Measurements from ENCODE around the gene CMPK1.
"Not testable (repeated sequence)": the region's sequence is repeated elsewhere in the genome, so short reads cannot be mapped to it uniquely, and the experiment has no call there.

The CMPK1 gene, protein sequence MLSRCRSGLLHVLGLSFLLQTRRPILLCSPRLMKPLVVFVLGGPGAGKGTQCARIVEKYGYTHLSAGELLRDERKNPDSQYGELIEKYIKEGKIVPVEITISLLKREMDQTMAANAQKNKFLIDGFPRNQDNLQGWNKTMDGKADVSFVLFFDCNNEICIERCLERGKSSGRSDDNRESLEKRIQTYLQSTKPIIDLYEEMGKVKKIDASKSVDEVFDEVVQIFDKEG
- 158 to 402 (median 251) reads per million in 3 experiments for total RNA-seq

DNA sequence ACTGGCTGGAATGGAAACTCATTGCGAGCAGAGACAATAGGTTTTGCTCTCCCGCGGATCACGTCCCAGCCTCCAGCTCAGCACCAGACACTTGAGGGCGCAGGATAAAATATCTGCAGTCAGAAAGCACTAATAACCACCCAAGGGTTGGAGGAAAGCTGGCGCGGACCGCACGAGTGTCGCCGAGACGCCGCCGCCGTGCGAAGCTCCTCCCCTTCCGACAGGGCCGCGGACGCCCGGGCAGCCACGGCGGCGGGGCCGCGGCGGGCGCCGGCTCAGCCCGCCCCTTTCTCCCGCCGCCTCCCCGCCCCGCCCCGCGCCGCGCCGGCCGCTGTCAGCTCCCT, at the start of gene CMPK1:
Gene CMPK1, plus strand, starts transcription at position 213 of the 344 bp plus-strand sequence. CDS start 156 bp downstream, outside the sequence.
- peak; percentile 74 for DNase-seq

DNA sequence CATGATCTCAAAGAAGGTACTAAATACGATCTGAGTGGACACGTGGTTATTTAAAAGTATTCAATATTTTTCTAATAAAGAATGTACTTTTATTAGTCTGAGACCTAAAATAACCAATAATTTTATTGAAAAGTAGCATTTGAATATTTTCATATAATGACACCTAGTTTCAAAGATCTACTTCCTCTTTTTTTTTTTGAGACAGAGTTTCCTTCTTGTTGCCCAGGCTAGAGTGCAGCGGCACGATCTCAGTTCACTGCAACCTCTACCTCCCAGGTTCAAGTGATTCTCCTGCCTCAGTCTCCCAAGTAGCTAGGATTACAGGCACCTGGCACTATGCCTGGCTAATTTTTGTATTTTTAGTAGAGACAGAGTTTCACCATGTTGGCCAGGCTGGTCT, 45.5 kb upstream of the CMPK1 start:
- DNase-seq: not testable (repeated sequence)

DNA sequence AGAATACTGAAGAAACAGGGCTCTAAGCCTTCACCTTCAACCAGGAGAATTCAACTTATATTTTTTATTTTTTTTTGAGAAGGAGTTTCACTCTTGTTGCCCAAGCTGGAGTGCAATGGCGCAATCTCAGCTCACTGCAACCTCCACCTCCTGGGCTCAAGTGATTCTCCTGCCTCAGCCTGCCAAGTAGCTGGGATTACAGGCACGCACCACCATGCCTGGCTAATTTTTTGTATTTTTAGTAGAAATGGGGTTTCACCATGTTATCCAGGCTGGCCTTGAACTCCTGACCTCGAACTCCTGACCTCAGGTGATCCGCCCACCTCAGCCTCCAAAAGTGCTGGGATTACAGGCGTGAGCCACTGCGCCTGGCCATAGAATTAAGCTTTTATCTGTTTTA, 38.7 kb upstream of the CMPK1 start:
- not testable (repeated sequence) for DNase-seq

DNA sequence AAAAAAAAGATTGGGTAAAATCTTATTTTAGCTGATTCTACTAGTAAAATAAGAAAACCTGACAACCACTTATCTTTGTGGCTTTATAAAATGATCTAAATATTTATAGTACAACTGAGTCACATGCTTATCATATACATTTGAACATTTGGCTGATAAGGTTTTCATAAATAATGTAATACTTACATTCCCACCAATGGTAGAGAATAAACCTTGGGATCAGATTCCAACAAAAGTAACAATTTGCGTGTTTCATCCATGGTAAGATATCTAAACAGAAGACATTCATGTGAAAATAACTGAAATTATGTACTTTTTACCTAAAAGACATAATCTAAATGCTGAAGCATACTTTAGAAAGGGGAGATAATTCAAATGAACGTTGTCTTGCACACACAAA, 38.0 kb upstream of the CMPK1 start:
- no peak for DNase-seq

DNA sequence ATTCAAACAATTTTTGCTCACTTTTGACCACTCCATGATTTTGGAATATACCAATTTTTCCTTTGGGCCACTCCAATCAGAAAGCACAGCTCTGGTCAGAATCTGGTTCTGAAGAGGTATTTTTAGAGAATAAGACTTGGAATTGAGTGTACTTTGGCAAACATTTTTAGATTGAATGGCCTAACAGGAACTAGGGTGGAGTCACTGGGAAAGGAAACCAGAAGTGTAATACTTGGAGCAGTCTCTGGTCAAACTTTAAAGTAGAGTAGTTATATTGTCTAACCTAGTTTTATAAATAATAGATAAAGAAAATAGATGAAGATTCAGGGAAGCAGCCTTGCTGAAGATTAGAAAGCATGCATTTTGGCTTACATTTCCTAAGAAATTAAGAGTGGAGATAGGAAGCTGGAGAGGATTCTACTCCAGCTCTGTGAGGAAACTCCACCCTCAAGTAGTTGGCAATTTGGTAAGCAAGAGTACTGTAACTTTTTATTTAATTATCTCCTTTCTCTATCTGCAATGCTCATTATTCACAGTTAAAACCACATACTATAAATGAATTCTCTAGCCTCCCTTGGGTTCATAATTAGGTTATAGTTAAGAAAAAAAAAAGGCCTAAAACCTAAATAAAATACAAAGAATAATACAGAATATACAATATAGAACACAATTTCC, 35.4 kb upstream of the CMPK1 start:
- DNase-seq: no peak

DNA sequence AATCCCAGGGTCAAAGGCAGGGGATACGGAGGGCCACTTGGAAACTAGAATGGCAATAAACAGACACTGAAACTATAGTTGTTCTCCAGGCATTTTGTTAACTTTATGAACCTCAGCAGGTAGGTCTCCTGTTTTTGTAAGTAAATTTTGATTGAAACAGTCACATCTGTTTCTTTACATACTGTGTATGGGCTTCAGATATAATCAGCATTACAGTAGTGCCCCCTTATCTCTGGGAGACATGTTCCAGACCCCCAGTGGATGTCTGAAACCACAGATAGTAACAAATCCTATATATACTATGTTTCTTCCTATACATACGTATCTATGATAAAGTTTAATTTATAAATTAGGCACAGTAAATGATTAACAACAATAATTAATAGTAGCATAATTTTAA, 31.1 kb upstream of the CMPK1 start:
- DNase-seq: no peak

DNA sequence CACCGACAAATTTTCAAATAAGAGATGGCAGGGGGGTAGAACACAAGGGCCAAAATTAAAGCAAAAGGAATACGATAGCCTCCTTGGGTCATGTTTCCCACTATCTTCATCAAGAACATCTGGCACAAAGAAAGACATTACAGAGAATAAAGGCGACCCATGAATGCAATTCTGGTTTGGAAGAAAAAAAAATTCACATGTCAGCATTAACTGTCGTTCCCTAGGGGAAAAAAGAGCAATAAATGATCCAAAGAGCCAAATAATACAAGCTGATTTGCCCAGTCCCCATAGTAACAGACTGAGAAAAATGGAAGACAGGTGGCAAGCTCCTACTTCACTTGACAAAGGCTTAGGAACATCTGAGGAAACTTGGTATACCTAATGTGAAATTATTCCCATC, 24.2 kb upstream of the CMPK1 start:
- DNase-seq: no peak

DNA sequence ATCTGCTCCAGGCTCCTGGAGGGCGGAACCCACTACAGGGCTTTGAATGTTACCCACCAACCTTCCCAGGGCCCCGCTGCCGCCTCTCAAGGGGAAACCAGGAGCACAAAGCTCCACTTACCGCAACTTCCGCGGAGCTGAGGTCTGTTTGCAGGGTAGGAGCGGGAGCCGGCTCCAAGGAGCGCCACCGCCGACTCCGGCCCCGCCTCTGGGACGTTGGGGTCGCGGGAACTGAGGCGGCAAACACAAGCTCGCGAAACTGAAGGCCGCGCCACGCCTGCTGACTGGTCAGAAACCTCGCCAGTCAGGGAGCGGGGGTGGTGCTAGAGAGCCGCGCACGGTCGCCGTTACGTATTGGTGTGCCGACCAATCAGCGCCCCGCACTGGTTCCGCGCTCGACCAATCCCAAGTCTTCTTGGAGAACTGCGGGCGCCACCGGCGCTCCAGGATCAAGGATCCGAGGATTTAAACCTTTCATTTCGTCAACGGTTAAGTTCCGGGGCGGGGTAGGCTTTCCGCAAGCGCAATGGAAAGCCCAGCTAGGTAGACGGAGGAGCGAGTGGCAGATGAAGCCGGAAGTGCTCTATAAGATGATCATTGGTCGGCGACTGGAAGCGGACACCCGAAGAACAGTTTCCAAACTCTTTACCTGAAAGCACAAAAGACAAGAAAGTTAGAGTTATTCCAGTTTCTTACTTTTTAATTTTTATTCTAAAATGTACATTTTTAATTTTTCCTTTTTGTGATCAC, 19.5 kb upstream of the CMPK1 start, which contains the start of gene STIL:
Gene STIL, minus strand, starts transcription at position 233 of the 750 bp plus-strand sequence. CDS start 3,828 bp downstream, outside the sequence.
- peak; percentile 97 for DNase-seq

DNA sequence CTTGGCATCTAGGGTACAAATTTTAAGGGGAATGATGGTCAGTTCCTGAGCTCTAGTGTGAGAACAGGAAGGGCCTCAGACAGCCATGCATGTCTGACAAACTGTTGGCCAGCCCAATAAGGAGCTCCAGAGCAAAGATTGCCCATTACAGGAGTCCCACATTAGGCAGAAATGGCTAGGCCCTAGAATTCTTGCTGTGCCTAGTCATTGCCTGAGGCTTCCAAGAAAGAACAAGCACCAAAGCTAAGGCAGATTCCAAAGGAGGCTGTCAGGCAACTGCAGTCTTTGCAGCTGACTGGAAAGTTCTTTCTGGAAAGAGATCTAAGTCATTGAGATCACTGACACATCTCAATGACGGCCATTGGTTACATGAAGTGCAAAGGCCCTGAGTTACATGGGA, 15.7 kb upstream of the CMPK1 start:
- no peak for DNase-seq

DNA sequence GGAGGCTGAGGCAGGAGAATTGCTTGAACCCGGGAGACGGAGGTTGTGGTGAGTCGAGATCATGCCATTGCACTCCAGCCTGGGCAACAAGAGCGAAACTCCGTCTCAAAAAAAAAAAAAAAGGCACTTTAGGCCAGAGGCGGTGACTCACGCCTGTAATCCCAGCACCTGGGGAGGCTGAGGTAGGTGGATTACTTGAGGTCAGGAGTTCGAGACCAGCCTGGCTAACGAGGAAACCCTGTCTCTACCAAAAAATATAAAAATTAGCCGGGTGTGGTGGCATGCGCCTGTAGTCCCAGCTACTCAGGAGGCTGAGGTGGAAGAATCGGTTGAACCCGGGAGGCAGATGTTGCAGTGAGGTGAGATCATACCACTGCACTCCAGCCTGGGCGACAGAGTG, 13.6 kb upstream of the CMPK1 start:
- DNase-seq: not testable (repeated sequence)

DNA sequence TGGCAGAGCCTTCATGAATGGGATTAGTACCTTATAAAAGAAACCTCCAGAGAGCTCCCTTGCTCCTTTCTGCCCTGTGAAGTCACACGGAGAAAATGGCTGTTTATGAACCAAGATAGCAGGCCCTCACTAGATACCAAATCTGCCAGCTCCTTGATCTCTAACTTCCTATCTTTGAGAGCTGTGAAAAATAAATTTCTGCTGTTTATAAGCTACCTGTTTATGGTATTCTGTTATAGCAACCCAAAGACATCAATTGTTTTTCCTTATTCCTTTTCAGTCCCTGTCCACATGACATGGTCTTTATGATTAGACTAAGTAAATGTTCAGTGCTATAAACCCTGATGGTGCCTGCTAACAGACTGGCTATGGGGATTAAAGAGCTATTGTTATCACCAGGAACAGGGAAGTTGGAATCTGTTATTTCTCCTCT, 10.0 kb upstream of the CMPK1 start:
- no peak for DNase-seq

DNA sequence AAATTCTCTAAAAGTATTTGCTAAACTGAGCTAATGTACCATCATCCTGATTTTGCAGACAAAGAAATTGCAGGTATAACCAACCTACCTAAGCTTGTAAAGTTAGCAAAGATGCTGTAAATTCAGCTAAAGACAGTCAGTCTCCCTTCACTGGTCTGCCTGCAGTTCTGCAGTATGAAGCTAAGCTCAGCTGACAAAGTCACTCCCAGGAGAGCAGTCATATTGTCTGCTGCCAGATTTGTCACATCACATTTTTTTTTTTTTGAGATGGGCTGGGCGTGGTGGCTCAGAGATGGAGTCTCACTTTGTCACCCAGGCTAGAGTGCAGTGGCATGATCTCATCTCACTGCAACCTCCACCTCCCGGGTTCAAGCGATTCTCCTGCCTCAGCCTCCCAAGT, 8.9 kb upstream of the CMPK1 start:
- no peak for DNase-seq

DNA sequence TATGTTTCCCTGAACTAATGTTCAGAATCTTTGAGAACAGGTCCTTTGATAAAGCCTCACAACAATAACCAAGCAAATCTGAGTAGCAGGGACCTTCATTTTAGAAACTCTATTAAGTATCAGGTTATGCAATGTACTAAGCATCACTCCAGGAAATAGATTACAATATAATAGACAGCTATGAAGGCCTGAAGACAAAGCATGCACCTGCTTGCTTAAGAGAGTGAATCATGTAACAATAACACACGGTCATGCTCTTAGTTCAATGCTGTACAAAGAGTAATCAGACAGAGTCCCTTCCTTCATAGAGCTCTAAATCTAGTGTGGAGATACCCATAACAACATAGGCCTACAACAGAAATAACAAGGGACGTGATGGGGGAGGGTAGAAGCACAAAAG, 8.1 kb upstream of the CMPK1 start:
- DNase-seq: no peak

DNA sequence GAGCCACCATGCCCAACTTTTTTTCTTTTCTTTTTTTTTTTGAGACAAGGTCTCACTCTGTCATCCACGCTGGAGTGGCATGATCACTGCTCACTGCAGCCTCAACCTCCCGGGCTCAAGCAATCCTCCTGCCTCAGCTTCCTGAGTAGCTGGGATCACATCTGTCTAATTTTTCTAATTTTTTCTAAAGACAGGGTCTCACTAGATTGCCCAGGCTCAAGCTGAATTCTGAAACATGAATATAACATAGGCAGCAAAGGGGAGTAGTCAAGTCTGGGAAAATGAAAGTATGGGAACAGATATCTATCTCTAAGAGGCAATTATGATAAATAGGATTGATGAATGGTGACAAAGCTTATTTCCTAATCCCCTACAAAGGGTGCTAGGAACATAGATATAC, 7.3 kb upstream of the CMPK1 start:
- DNase-seq: no peak

DNA sequence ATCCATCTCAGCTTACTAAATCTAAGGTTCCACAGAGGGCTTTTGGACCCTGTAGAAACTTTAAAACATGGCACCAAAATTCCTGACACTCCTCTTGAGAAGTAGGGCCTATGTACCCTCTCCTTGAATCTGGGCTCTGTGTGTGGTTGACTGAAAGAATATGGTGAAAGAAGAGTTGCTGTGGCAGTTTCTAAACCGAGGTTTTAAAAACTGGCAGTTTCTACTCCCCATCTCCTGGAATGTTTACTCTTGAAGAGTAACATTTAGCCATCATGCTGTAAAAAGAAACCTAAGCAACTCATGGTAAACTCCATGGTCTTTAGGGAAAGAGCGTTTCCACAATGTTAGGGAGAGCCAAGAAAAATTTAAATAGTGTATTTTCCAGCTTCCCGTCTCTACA, 4.6 kb upstream of the CMPK1 start:
- DNase-seq: no peak

DNA sequence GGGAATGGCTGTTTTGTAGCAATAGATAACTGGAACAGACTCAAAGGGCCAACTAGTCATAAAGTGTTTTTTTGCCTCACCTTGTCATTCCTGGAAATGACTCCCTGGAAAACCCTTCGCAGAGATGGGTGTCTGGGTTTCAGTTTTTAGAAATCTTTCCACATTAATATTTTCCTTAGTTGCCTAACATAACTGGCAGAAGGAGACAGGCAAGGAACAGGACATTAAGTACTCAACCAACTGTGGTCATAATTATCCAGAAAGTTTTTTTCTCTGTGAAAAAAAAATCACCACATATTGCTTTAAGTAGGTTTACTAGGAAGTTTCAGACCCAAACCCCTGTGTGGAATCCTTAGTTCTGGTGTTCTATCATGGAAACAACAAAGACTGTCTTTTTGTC, 3.4 kb upstream of the CMPK1 start:
- no peak for DNase-seq

DNA sequence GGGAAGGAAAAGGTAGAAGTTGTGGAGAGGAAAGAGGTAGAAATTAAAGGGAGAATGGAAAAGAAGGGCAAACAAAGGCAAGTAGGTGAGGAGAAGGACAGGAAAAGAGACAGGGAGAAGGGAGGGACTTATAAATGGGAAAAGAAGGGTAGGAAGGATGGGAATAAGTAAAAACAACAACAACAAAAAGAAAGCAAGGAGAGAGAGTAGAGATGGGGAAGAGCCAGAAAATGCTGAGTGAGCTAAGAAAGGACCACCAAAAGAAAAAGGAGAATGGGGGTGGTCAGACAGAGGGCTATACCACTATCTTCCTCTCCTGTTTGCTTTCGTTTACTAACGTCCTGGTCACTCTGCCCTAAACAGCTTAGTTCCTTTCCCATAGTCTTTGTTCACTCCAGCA, 1.7 kb upstream of the CMPK1 start:
- no peak for DNase-seq

DNA sequence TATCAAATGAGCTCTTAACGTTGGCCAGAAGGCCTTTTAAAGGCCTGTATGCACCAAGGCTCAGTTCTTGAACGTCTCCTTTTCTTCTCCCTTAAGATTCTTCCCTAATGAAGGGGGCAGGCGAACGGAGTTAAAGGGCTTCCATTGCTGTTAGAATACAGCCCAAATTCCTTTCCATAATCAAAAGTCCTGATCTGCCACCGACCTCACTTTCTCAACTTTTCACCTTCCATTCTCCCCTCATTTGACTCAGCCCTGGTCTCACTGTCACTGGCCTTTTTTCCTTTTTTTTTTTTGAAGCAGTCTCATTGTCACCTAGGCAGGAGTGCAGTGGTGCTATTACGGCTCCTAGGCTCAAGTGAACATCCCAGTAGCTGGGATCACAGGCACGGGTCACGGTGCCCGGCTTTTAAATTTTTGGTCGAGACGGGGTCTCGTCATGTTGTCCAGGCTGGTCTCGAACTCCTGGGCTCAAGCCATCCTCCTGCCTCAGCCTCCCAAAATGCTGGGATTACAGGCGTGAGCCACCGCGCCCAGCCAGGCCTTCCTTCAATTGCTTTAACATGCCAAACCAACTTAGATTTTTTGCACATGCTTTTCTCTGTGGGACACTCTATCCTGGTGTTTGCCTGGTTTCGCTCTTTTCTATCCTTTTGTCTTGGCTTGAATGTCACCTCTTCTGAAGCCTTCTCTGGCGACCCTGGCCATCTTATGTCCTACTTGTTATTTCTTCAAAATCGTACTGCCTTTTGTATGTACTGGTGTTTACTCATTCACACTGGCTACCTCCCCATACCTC, 612 bp upstream of the CMPK1 start:
- DNase-seq: no peak

DNA sequence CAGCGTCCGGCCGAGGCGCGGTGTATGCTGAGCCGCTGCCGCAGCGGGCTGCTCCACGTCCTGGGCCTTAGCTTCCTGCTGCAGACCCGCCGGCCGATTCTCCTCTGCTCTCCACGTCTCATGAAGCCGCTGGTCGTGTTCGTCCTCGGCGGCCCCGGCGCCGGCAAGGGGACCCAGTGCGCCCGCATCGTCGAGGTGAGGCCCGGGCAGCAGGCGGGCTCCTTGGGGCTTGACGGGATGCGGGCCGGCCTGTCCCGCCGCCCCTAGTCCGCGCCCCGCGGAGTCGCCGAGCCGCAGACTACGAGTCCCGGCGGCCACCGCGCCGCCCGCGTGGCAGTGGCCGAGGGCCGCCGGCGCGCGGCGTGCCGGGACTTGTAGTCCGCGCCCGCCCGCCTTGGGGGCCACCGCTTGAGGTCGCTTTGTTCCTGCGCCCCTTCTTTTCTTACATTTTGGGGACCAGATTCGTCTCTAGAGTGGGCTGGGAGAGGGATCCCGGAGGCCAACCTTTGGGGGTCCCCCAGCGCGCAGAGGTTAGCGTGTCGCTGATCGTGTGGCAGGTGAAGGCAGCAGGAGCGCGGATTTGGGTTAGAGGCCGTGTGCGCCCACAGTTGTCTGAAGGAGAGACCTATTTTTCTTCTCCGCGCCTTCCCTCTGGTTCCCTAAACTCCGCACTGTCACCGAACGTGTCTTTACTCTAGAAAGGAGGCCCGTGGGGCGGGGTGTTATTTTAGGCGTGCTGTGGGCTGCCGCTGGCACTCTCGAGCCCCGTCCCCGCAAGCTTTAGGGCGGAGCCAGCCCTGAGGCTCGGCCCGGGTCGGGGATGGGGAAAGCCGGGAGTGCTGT, 553 bp downstream of the CMPK1 start:
- DNase-seq: peak; percentile 76

DNA sequence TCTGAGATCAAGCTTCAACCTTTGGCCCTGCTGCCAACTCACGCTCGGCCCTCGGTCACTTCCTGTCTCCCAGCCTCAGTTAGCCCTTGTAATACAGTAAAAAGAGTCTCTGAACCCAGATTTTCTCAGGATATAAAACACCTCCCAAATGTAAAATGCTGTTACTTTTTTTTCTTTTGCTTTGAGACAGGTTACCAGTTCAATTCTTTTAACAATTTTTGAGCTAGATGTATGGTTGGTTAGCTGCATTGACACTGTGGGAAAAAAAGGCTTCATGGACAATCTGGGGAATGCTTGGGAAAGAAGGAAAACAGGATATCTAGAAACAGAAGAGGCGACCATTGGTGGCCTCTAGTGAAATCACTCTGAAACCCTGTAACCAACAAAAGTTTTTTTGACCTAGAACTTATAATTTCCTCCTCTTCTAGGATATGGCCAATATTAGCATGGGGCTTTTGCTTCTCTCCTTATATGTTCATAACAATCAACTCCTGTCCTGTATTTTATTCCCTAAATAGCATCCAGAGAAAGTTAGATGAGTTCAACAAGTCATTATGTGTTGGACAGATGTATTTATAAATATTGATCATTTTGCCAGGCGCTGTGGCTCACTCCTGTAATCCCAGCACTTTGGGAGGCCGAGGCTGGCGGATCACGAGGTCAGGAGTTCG, 1.3 kb downstream of the CMPK1 start:
- no peak for DNase-seq

DNA sequence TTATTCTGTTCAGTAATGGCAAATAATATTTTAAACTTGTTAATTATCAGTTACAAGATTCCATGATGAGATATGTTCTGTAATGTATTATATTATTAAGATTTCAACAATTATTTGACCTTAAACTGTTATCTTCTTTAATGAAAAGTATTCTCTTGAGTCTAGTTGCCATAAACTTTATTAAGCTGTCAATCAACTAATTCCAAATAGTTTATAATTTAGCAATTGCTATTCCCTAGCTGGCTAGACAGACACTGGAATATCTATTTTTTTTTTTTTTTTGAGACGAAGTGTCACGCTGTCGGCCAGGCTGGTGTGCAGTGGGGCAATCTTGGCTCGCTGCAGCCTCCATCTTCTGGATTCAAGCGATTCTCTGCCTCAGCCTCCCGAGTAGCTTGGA, 3.8 kb downstream of the CMPK1 start:
- no peak for DNase-seq

Data from central memory CD4-positive, alpha-beta T cell (primary cell).